Iris pigment epithelial cell (primary cell): ENCODE results near the gene TESMIN.

Experiments used
- DNase-seq: peaks from one replicate; pipeline ENCODE4 v3.0.0-alpha.2; 2011; ENCODE audit warnings: low read depth

Gene TESMIN

GRCh38 chr11:68751331-68751856 lies at the start of gene TESMIN:
TSS of gene TESMIN (minus strand) at chr11:68751520. CDS start at chr11:68750660, 860 bp downstream.
- DNase-seq = peak; percentile 62

GRCh38 chr11:68798221-68798813 lies 47.0 kb upstream of the TESMIN start:
- DNase-seq = peak; percentile 15

DNA sequence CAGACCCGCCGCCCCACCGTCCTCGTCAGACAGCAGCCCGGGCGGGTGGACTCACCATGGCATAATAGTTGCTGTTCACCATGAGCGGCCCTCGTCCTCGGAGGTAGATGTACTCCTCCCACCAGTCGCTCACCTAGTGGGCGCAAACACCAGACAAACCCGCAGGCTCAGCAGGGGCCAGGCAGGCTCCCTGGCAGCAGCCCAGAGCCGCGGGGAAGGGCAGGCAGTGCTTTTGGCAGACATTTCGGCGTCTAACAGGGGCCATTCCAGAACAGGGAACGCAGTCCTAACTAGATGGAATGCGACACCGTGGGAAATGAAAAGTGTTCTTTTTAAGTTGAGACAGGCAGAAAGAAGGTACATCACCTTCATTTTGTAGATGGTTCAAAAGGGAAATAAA lies 45.5 kb upstream of the TESMIN start:
- no peak for DNase-seq

- peak; percentile 67 for DNase-seq
Observed at GRCh38 chr11:68792400-68792966, 41.2 kb upstream of the TESMIN start.

- no peak for DNase-seq
Observed at GRCh38 chr11:68784653-68785052, 33.3 kb upstream of the TESMIN start.

- no peak for DNase-seq
Observed at GRCh38 chr11:68783216-68783821, 32.0 kb upstream of the TESMIN start.

- DNase-seq = no peak
Observed at GRCh38 chr11:68782711-68783110, 31.4 kb upstream of the TESMIN start.

- DNase-seq = peak; percentile 14
Observed at GRCh38 chr11:68780829-68781228, 29.5 kb upstream of the TESMIN start.

- DNase-seq = no peak
Observed at GRCh38 chr11:68778205-68778604, 26.9 kb upstream of the TESMIN start.

GRCh38 chr11:68776442-68777235 lies 25.3 kb upstream of the TESMIN start:
- no peak for DNase-seq

DNA sequence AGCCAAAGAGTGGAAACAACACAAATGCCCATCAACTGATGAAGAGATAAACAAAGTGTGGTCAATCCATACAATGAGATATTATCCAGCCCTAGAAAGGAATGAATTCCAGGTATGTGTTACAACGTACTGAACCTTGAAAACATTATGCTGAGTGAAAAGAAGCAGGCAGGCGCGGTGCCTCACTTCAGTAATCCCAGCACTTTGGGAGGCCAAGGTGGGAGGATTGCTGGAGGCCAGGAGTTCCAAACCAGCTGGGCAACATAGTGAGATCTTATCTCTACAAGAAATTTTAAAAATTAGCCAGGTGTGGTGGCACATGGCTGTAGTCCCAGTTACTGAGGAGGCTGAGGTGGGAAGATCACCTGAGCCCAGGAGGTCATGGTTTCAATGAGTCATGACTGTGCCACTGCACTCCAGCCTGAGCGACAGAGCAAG lies 24.6 kb upstream of the TESMIN start:
- no peak for DNase-seq

DNA sequence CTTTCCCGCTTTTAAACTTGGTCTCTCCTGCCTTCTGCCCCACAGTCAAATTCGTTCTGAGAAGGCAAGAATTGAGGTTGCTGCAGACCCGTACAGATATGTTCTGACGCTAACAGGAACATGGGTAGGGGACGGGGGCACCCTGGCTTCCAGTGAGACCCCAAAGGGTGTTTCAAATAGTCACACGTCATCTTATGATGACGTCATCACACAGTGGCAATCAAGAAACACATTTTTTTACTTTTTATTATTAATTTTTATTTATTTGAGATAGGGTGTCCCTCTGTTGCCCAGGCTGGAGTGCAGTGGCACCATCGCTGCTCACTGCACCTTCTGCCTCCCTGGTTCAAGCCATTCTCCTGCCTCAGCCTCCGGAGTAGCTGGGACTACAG lies 22.9 kb upstream of the TESMIN start:
- DNase-seq = no peak

DNA sequence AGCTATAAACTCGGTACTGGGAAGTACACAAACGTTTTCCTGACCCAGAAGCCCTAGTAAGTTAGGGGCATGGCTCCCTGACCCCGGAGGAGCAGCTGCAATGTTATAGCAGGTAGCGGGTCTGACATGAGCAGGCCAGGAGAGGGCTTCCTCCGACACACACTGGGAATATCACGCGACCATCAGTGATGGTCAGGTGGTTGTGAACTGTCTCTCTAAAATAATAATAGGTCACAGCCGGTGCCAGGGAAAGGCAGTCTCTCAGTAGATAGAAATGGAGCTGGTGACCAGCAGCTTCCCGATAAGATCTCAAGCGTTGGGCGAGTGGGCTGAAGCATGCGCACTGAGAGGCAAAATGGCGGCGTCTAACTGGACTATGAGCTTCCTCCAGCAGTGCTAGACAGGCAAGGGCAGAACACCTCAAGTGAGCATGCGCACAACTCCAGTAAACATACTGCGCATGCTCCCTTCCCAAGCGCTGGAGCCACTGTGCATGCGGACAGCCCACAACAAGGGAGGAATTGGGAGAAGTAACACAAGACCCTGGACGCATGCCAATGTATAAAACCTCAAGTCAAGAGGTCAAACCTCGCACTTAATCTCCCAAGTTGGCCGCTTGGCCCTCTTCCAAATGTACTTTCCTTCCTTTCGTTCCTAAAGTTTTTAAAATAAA lies 22.3 kb upstream of the TESMIN start:
- peak; percentile 70 for DNase-seq

DNA sequence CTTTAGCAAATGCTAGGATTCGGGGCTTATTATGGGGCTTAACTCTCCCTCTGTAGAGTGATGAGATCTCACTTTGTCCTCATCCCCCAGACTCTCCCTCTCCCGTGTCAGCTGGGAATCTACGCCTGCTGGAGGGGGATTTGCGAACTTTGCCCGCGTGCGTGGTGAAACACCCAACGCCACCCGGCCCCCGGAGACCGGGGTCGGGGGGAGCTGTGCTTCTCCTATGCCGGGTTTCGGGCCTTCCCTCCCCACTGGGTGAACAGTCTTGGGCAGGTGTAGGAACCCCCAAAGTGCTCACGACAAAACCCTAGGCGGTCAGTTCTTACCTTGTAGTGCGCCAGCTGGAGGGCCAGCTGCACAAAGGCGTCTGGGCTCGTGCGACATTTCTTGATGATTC lies 21.6 kb upstream of the TESMIN start:
- DNase-seq = no peak

GRCh38 chr11:68770781-68771180 lies 19.5 kb upstream of the TESMIN start:
- DNase-seq = no peak

DNA sequence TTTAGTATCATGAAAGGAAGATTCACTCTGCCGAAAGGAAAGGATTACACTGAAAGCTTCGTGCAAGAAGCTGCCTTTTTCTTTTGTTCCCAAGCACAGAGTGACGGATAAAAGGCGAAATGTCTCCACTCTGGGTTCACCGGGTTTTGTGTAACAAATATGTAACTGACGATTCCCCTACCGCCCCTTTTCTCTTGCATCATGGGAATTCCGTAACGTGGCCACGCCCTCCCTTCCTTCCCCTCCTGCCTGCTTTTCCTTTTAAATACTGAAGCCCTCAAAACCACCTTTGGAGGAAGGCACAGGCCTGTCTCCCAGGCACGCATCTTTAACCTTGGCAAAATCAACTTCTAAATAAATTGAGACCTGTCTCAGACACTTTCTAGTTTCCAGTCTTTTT lies 16.4 kb upstream of the TESMIN start:
- no peak for DNase-seq

DNA sequence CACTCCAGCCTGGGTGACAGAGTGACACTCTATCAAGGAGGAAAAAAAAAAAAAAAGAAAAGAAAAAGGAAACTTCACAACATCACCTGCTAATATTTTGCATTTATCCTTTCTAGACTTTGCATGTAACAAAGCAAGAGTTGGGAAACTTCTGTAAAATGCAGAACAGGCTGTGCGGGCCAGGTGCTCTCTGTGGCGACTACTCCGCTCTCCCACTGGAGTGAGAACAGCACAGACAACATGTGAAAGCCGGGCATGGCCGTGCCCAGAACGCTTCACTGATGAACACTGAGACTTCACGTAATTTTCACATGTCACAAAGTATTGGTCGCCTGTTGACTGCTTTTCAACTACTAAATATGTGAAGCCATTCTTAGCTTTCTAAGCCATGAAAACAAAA lies 15.5 kb upstream of the TESMIN start:
- DNase-seq = no peak

- DNase-seq = no peak
Observed at GRCh38 chr11:68764746-68765145, 13.4 kb upstream of the TESMIN start.

- DNase-seq = no peak
Observed at GRCh38 chr11:68763926-68764657, 12.8 kb upstream of the TESMIN start.

- no peak for DNase-seq
Observed at GRCh38 chr11:68763181-68763721, 11.9 kb upstream of the TESMIN start.

DNA sequence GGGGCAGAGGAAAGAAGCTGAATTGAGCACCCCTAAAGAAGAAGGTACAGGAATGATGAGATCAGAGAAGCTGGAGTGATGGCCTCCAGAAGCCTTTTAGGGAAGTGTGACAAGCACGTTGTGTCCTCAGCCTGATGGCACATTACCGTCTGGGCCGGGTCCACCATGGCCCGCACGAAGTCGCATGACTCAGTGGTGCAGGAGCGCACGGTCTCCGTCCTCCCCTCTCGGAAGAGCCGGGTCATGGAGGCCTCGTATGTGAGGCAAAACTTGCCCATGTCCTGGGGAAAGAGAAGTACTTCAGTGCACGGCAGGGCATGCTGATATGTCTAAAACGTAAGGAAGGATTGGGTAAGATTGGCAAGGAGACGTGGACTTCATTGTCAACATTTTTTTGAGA lies 11.2 kb upstream of the TESMIN start:
- no peak for DNase-seq
